Measurements from ENCODE around the gene RNFT1.
A peak's percentile ranks its signal among the peaks of the same experiment; 100 is the strongest.
"Not testable (repeated sequence)": the region's sequence is repeated elsewhere in the genome, so short reads cannot be mapped to it uniquely, and the experiment has no call there.

Gene RNFT1

DNA sequence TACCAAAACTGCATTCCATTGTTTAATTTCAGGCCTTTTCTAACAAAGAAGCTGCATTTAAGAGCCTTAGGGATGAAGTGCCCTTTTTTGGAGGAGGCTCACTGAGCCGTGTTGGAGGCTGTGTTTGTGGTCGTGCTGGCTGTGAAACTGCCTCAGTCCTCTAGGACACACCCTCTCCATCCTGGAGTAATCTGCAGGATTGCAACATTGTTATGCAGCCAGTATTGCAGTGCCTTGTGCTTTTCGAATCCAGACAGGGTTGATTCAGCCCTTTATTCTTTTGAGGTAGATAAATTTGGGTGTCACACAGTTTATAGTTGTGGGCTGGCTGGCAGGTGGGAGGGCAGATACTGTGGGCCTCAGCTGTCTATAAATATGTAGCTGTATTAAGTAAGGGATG, 33.8 kb downstream of the RNFT1 start:
- not testable (repeated sequence) for DNase-seq (ENCODE audit: low spot score); FAIRE-seq

DNA sequence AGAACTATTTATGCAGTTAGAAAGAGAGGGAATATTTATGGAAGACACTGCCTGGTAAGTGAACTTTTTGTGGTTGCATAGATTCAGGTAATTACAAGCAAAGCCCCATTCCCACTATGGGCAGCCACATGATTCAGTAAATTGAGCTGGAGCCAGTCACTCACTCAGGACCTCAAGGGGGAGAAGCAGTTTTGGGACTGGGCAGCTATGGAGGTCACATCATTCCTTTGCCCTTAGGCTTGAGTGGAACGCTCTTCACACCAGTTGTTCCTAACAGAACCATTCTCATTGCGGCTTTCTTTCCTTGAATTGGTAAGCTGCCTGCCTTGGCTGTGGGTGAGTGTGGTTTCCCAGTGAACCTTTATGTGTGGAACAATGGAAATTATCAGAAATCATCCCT, 34.4 kb downstream of the RNFT1 start:
- not testable (repeated sequence) for FAIRE-seq

DNA sequence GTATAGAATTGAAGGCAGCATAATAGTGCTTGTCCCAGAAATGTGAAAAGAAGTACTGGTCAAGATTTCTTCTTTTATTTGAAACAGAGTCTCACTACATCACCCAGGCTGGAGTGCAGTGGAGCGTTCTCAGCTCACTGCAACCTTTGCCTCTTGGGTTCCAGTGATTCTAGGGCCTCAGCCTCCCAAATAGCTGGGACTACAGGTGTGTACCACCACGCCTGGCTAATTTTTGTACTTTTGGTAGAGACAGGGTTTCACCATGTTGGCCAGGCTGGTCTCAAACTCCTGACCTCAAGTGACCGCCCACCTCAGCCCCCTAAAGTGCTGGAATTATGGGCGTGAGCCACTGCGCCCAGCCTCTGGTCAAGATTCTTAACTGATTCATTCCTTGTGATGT, 43.9 kb downstream of the RNFT1 start:
- not testable (repeated sequence) for DNase-seq (ENCODE audit: low spot score); FAIRE-seq

More for the DNA sequence above, 34.4 kb downstream of the RNFT1 start:
- not testable (repeated sequence) for DNase-seq (ENCODE audit: low spot score)

DNA sequence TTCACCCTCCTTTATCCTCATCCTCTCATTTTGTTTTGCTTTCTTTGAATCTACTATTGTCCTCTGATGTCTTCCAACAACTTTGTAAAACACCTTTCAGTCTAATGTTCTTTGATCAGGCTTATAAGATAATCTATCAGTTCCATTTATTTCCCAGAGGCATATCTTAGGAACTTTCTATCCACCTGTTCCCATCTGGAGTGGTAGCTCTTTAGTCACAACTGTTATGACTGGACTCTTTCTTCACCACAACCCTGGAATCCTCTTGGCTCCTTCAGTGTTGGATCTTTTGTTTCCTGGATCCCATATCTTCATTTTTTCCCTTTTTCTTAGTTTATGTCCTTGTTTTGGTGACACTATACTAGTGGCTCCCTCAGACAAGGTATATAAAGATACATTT, 48.1 kb downstream of the RNFT1 start:
- no peak for FAIRE-seq

DNA sequence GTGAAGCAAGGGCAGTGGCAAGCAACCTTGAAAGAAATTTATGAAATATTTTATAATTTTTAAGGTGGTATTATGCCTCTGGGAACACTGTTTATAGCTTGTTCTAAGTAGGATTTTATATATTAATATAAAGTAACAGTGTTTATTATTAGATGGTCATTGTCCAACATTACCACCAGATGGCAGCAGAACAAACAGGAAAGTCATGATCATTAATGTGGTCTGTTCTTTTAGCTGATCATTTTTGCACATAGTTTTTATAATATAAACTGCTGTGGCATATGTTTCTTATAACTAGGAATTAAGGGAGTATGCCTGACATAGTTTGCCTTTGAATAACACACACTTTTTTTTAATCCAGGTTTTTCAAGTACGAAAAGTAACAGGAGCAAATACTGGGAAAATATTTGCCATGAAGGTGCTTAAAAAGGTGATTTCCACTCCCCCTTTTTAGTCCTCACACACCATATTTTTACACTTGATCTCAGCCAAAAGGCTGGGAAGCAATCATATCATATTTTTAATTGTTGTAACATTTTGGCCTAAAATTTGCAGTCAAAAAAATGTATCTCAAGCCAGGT, 50.2 kb downstream of the RNFT1 start:
- FAIRE-seq (peak; percentile 89), DNase-seq (ENCODE audit: low spot score) (peak; percentile 52)

More for the DNA sequence above, 48.1 kb downstream of the RNFT1 start:
- no peak for DNase-seq (ENCODE audit: low spot score)

DNA sequence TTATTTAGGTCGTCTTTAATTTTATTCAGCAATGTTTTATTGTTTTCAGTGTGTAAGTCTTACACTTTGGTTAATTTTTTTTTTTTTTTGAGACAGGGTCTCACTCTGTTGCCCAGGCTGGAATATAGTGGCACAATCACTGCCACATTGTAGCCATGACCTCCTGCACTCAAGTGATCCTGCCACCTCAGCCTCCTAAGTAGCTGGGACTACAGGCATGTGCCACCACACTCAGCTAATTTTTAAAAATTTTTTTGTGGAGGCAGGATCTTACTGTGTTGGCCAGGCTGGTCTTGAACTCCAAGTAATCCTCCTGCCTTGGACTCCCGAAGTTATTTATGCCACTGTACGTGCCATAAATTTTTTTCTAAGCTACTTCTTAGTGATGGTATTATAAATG, 57.1 kb downstream of the RNFT1 start:
- DNase-seq (ENCODE audit: low spot score) = no peak
- FAIRE-seq = no peak

DNA sequence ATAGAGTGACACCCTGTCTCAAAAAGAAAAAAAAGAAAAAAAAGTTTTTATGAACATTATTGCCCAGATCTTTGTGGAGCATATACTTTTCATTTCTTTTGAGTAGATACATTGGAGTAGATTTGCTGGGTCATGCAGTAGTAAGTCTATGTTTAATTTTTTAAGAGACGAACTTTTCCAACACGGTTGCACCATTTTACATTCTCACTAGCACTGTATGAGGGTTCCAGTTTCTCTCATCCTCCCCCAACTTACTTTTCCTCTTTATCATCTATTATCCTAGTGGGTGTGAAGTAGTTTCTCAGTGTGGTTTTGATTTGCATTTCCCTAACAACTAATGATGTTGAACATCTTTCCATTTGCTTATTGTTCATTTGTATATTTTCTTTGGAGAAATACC, 61.1 kb downstream of the RNFT1 start:
- FAIRE-seq = no peak

More for the DNA sequence above, 61.1 kb downstream of the RNFT1 start:
- DNase-seq (ENCODE audit: low spot score) = no peak

Data from RCC 7860 (cell line).